GM20000 (cell line): ENCODE measurements around the gene DIRAS1.
"Not testable (repeated sequence)": the region's sequence is repeated elsewhere in the genome, so short reads cannot be mapped to it uniquely, and the experiment has no call there.

Experiments used
- DNase-seq: peaks from one replicate; pipeline ENCODE4 v3.0.0; 2012; ENCODE audit warnings: low spot score
- TF ChIP-seq, protein P1 (sequence below): IDR thresholded peaks from 2 replicates; pipeline ENCODE4 v1.5.1; 2012; ENCODE audit warnings: mild to moderate bottlenecking, control low read depth; ENCODE audit errors: extremely low read depth, missing control alignments

DIRAS1 gene

DNA sequence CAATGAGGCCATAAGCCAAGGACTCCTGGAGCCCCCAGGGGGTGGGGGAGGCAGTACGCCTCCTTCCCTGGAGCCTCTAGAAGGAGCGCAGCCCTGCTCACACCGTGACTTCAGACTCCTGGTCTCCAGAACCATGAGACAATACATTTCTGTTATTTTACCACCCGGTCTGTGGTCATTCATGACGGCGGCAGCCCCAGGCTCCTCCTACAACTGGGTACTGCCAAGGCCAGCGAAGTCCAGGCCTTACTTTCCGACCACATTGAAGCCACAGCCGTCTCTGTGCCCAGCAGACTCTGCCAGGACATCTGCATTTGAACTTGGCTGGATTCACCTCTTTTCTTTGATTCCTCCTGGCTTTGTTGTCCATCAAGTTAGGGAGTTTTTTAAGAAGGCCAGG, 29.2 kb downstream of the DIRAS1 start:
- TF ChIP-seq, protein P1, sequence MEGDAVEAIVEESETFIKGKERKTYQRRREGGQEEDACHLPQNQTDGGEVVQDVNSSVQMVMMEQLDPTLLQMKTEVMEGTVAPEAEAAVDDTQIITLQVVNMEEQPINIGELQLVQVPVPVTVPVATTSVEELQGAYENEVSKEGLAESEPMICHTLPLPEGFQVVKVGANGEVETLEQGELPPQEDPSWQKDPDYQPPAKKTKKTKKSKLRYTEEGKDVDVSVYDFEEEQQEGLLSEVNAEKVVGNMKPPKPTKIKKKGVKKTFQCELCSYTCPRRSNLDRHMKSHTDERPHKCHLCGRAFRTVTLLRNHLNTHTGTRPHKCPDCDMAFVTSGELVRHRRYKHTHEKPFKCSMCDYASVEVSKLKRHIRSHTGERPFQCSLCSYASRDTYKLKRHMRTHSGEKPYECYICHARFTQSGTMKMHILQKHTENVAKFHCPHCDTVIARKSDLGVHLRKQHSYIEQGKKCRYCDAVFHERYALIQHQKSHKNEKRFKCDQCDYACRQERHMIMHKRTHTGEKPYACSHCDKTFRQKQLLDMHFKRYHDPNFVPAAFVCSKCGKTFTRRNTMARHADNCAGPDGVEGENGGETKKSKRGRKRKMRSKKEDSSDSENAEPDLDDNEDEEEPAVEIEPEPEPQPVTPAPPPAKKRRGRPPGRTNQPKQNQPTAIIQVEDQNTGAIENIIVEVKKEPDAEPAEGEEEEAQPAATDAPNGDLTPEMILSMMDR: no peak
- no peak for DNase-seq

DNA sequence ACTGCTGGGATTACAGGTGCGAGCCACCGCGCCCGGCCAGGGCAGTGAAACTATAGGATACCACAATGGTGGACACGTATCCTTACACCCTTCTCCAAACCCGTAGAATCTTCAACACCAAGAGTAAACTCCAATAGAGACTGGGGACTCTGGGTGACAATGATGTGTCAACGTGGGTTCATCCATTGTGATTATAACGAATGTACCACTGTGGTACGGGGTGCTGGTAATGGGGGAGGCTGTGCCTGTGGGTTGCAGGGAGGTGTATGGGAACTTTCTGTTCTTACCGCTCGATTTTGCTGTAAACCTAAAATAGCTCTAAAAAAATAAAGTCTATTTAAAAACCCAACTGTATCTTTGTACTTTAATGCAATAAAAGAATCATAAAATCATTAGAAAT, 30.3 kb downstream of the DIRAS1 start:
- no peak for DNase-seq
- TF ChIP-seq, protein P1: no peak

DNA sequence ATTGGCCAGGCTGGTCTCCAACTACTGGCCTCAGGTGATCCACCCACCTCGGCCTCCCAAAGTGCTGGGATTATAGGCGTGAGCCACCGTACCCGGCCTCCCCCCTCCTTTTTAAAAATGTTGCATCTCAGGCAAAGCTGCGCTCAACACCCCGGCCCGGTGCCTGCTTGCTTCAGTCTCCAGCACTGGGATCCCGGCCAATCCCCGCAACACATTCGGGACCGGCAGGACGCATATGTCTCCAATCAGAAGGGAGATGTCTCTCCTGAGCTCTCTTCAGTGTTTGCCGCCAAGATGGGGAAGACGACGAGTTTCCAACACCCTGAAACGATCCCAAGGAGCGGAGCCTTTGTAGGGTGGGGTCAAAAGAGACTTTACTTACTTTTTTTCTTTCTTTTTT, 34.8 kb downstream of the DIRAS1 start:
- TF ChIP-seq, protein P1: no peak
- DNase-seq: no peak

DNA sequence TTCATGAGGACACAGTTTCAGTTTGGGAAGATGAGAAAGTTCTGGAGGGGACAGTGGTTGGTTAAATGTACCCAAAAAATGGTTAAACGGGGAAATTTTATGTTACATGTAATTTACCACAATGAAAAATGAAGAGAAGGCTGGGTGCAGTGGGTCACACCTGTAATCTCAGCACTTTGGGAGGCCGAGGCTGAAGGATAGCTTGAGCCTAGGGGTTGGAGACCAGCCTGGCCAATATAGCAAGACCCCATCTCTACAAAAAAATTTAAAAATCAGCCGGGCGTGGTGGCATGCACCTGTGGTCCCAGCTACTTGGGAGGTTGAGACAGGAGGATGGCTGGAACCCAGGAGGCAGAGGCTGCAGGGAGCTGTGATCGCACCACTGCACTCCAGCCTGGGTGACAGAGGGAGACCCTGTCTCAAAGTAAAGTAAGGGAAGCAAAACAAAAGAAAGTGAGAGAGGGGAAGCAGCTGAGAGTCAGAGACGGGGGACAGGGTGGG, 35.9 kb downstream of the DIRAS1 start:
- DNase-seq: no peak
- TF ChIP-seq, protein P1: no peak

DNA sequence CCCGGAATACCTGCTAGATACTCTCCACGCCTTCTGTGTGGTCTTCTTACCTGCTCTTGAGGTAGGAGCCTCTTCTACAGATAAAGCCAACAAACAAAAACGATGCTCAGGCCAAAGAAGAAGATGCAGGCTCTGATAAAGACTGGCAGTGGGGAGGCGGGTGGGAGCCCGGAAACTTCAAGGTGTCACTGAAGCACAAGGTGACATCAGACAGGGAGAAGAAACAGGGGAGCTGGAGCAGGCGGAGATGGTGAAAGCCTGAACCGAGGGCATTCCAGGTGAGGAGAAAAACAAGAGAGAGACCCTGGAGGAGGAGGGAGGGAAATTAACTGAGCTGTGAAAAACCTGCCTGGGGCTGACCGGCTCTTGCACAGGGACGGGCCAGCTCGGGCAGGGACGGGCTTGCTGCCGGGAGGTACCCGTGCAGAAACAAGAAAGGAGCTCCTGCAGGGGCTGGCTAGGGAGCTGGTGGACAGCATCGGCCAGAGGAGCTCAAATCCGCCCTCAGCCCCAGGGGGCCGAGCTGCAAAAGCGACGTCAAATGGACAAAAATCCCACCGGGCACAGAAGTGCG, 37.7 kb downstream of the DIRAS1 start:
- no peak for DNase-seq
- TF ChIP-seq, protein P1: no peak

DNA sequence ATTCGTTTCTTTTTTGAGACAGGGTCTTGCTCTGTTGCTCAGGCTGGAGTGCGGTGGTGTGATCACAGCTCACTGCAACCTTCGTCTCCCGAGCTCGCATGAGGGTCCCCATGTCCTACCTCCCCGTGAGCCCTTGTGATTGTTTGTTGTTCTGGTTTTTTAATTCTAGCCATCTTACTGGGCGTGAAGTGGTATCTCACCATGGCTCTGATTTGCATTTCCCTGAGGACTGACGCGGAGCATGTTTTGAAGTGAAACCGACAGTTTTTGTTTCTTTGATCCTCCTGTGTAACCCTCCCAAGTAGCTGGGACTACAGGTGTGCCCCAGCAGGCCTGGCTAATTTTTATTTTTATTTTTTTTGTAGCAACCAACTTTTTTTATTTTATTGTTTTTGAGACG, 40.4 kb downstream of the DIRAS1 start:
- TF ChIP-seq, protein P1: no peak
- DNase-seq: peak; percentile 53

DNA sequence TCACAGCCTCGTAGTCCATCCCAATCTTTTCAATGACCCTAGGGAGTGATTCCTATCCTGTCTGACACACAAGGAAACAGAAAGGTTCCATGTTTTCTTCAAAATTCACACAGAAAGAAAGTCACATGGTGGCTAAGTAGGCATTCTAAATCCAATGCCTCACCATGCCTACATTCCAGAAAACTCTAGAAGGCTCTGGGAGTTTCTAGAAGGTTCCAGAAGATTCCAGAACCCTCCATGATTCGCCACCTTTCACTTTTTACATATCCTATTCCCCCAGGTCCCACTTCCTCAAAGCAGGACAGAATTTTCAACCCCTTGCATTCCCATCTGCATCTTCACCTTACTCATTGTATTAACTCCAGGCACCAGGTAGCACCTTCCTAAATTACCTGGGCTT, 41.7 kb downstream of the DIRAS1 start:
- TF ChIP-seq, protein P1: no peak

DNA sequence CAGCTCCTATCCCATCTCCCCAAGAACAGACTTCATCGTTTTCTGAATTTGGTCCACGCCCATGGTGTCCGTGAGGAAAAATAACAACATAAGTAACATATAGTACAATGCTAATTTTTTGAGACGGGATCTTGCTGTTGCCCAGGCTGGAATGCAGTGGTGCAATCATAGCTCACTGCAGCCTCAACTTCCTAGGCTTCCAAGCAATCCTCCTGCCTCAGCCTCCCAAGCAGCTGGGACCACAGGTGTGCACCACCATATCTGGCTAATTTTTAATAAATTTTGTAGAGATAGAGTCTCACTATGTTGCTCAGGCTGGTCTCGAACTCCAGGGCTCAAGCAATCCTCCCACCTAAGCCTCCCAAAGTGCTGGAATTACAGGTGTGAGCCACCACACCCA, 42.2 kb downstream of the DIRAS1 start:
- DNase-seq: not testable (repeated sequence)

More for the DNA sequence above, 41.7 kb downstream of the DIRAS1 start:
- no peak for DNase-seq
